Endothelial cell (in vitro differentiated cells): ENCODE data around the gene GSG1L. TPM values are rescaled to one million over a fixed set of nuclear protein-coding genes. Genes with fewer than 3 reads are reported as not detected.

Experiments
- DNase-seq: peaks from one replicate; pipeline ENCODE4 v3.0.0; 2021; ENCODE audit warnings: low spot score
- H3K27ac Mint-ChIP-seq: one replicate; pipeline ENCODE4 v1.8.0; 2021; ENCODE audit warnings: mixed read lengths, inconsistent platforms; ENCODE audit not compliant: unreplicated experiment
- H3K27me3 Mint-ChIP-seq: one replicate; pipeline ENCODE4 v1.8.0; 2021; ENCODE audit warnings: mild to moderate bottlenecking, moderate library complexity, mixed read lengths, inconsistent platforms; ENCODE audit not compliant: unreplicated experiment
- H3K36me3 Mint-ChIP-seq: one replicate; pipeline ENCODE4 v1.8.0; 2021; ENCODE audit warnings: mild to moderate bottlenecking, low read depth, mixed read lengths, inconsistent platforms; ENCODE audit not compliant: unreplicated experiment
- H3K4me1 Mint-ChIP-seq: one replicate; pipeline ENCODE4 v1.8.0; 2021; ENCODE audit warnings: mild to moderate bottlenecking, mixed read lengths, inconsistent platforms; ENCODE audit not compliant: unreplicated experiment
- H3K4me3 Mint-ChIP-seq: one replicate; pipeline ENCODE4 v1.8.0; 2021; ENCODE audit warnings: mild to moderate bottlenecking, mixed read lengths, inconsistent platforms; ENCODE audit not compliant: unreplicated experiment
- H3K9me3 Mint-ChIP-seq: one replicate; pipeline ENCODE4 v1.8.0; 2021; ENCODE audit warnings: mixed read lengths, inconsistent platforms; ENCODE audit not compliant: unreplicated experiment
- total RNA-seq: library from RNA; stranded (reverse); fragmentation: NEBNext Ultra II Directional; extraction: Animal tissue kit (Norgen Biotek cat#: 25700); gene quantifications from one replicate; pipeline ENCODE4 v1.2.1, GENCODE V29; 2021; ENCODE audit not compliant: unreplicated experiment
- TF ChIP-seq, protein P1 (sequence below): fragments of 200-600 bp; sonication (generic); IDR thresholded peaks from one replicate; pipeline ENCODE4 v1.5.0; 2021; ENCODE audit warnings: antibody characterized with exemption; ENCODE audit not compliant: unreplicated experiment

The GSG1L gene
- total RNA-seq, 1 donor from 2014 or later = 0.38 TPM

DNA sequence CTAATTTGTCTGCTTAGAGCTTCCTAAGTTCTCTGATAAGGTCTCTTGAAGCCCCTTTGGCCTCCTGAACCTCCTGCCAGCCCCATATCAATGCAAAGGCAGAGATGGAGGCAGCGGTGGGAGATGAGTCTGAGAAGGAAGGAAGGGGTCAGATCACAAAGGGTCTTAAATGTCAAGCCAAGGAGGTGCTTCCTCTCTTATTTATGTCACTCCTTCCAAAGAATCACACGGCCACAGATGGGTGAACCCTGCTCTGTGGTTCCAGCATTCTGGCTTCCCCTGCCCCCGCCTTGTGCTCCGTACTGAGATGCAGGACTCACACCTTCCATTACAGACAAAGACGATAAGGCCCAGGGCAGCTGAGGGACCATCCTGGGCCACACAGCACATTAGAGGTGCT, 96.3 kb downstream of the GSG1L start:
- Mint-ChIP-seq H3K9me3 (no peaks in the 10 kb centered on the region), H3K27me3 (peaks cover 7% of the 10 kb centered on the region), H3K36me3 (no peaks in the 10 kb centered on the region), H3K27ac (no peak overlapping the region), H3K4me1 (no peaks in the 10 kb centered on the region), H3K4me3 (no peak overlapping the region)
- TF ChIP-seq, protein P1, sequence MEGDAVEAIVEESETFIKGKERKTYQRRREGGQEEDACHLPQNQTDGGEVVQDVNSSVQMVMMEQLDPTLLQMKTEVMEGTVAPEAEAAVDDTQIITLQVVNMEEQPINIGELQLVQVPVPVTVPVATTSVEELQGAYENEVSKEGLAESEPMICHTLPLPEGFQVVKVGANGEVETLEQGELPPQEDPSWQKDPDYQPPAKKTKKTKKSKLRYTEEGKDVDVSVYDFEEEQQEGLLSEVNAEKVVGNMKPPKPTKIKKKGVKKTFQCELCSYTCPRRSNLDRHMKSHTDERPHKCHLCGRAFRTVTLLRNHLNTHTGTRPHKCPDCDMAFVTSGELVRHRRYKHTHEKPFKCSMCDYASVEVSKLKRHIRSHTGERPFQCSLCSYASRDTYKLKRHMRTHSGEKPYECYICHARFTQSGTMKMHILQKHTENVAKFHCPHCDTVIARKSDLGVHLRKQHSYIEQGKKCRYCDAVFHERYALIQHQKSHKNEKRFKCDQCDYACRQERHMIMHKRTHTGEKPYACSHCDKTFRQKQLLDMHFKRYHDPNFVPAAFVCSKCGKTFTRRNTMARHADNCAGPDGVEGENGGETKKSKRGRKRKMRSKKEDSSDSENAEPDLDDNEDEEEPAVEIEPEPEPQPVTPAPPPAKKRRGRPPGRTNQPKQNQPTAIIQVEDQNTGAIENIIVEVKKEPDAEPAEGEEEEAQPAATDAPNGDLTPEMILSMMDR = no peak
- no peak for DNase-seq

DNA sequence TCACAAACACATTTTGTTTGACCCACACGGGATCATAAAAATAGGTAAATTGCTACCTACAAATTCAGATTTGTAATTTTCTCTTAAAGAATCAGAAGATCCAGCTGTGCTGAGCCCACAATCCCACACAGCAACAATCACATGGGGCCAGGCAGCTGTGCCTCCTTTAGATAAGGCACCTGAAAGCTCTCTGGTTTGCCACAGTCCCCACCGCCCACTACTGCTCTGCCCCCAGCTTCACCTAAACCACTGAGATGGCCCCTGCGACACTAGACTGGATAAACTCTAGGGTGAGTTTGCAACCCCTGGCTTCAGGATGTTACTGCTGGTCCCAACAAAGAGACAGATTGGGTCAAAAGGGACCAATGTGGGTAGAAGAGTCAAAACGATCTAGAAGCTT, 96.8 kb downstream of the GSG1L start:
- no peak for DNase-seq
- TF ChIP-seq, protein P1 = no peak
- H3K36me3 Mint-ChIP-seq = no peaks in the 10 kb centered on the region
- H3K9me3 Mint-ChIP-seq = no peaks in the 10 kb centered on the region
- H3K27ac Mint-ChIP-seq = no peak overlapping the region
- no peak overlapping the region for H3K4me3 Mint-ChIP-seq
- no peaks in the 10 kb centered on the region for H3K4me1 Mint-ChIP-seq
- peaks cover 7% of the 10 kb centered on the region for H3K27me3 Mint-ChIP-seq

DNA sequence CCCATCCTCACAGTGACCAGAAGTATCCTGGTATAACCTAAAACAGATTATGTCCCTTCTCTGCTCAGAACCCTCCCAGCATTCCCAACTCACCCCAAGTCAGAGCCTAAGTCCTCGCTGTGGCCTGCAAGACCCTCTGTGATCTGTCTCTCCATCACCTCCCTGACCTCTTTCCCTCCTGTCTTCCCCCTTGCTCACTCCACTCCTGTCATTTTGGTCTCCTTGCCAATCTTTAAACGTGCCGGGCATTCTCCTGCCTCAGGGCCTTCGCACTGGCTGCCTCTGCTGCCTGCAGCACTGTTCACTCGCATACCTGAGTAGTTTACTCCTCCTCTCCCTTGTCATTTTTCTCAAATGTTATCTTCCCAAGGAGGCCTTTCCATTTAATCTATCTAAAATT, 97.7 kb downstream of the GSG1L start:
- no peaks in the 10 kb centered on the region for H3K9me3 Mint-ChIP-seq
- no peak overlapping the region for H3K4me3 Mint-ChIP-seq
- TF ChIP-seq, protein P1 = no peak
- no peaks in the 10 kb centered on the region for H3K36me3 Mint-ChIP-seq
- H3K27me3 Mint-ChIP-seq = peaks cover 7% of the 10 kb centered on the region
- DNase-seq = no peak
- H3K4me1 Mint-ChIP-seq = no peaks in the 10 kb centered on the region
- H3K27ac Mint-ChIP-seq = no peak overlapping the region

DNA sequence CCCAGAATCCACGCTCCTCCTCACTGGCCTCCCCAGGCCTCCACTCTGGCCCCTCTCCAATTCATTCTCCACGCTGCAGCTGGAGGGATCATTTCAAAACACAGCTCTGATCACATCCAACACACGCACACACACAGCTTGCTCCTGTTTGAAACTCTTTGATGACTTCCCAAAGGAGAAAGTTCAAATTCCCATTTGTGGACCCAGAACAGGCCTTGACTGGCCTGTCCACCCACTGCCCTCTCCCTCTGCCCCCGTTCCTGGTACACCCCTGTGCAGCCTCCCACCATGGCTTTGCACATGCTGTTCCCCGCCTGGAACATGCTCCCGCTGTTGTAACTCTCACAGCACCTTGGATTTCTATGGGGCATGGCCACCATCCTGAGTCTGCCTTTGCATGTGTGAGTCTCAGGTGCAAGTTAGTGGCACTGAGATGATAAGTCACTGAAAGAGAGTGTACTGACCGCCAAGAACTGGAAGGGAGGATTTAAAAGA, 100.0 kb downstream of the GSG1L start:
- Mint-ChIP-seq H3K4me3 (no peak overlapping the region), H3K27me3 (peaks cover 7% of the 10 kb centered on the region), H3K27ac (no peak overlapping the region), H3K36me3 (no peaks in the 10 kb centered on the region), H3K9me3 (no peaks in the 10 kb centered on the region), H3K4me1 (peaks cover 3% of the 10 kb centered on the region)
- DNase-seq = no peak
- TF ChIP-seq, protein P1 = no peak

DNA sequence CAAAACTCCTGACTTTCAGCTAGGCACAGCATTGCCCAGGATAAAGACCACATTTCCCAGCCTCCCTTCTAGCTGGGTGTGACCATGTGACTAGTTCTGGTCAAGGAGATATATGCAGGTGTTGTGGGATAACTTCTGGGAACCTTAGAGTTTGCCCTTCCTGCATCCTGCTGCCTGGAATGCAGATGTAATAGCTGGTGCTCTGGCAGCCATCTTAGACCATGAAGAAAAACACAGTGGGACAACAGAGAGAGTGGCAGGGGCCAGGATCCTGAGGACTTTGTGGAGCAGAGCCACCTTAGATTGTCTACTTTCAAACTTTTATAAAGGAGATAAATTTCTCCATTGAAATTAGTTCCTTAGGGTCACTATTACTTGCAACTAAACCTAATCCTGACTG, 101.3 kb downstream of the GSG1L start:
- Mint-ChIP-seq H3K27ac (no peak overlapping the region), H3K36me3 (no peaks in the 10 kb centered on the region), H3K4me1 (peaks cover 3% of the 10 kb centered on the region), H3K9me3 (peaks cover 6% of the 10 kb centered on the region), H3K4me3 (no peak overlapping the region), H3K27me3 (peaks cover 7% of the 10 kb centered on the region)
- TF ChIP-seq, protein P1 = no peak
- DNase-seq = no peak
